ENCODE data around the gene BBS9. TPM values are rescaled to one million over a fixed set of nuclear protein-coding genes. Genes with fewer than 3 reads are reported as not detected.

The BBS9 gene
- total RNA-seq, 4 donors from 2014 or later = 11.2 to 34.5 (median 20.4) TPM

DNA sequence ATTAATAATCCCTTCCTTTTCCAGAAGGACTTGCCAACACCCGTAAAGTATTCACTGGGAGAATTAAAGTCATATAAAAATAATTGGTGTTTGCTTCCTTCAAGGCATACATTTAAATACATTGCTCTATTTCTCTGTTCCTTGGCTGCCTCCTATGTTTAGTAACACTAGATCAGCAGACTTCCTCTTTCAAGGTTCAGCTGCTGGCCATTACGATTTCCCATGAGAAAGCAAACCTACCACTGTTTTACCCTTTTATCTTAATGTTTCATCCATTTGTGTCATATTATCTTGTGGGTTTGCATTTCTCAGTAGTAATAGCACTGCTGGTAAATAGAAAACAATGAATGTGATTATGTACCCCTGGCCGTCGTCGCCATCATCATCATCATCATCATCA lies 462.1 kb downstream of the BBS9 start:
- Histone ChIP-seq H3K4me3 (no peak overlapping the region), H3K4me1 (peaks cover 0 to 30% (median 0%) of the 10 kb centered on the region in 3 donors), H3K27ac (no peak overlapping the region), H3K27me3 (no peaks in the 10 kb centered on the region), H3K36me3 (no peaks in the 10 kb centered on the region), H3K9me3 (no peaks in the 10 kb centered on the region)
- TF ChIP-seq, protein P1, sequence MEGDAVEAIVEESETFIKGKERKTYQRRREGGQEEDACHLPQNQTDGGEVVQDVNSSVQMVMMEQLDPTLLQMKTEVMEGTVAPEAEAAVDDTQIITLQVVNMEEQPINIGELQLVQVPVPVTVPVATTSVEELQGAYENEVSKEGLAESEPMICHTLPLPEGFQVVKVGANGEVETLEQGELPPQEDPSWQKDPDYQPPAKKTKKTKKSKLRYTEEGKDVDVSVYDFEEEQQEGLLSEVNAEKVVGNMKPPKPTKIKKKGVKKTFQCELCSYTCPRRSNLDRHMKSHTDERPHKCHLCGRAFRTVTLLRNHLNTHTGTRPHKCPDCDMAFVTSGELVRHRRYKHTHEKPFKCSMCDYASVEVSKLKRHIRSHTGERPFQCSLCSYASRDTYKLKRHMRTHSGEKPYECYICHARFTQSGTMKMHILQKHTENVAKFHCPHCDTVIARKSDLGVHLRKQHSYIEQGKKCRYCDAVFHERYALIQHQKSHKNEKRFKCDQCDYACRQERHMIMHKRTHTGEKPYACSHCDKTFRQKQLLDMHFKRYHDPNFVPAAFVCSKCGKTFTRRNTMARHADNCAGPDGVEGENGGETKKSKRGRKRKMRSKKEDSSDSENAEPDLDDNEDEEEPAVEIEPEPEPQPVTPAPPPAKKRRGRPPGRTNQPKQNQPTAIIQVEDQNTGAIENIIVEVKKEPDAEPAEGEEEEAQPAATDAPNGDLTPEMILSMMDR (IDR thresholded peaks at IDR 0.05) = no peak
- ATAC-seq = no peak
- WGBS, 2 donors (ENCODE audit: low coverage in 1 of 2) = 72 to 79% methylated on average over 5 of the region's 5 CpGs

GRCh38 chr7:33592718-33593117 lies 463.4 kb downstream of the BBS9 start:
- no peak for TF ChIP-seq EP300 (IDR thresholded peaks at IDR 0.05)
- TF ChIP-seq, protein P1 (IDR thresholded peaks at IDR 0.05) = no peak
- no peak for TF ChIP-seq POLR2AphosphoS5 (IDR thresholded peaks at IDR 0.05)
- no peak for TF ChIP-seq POLR2A (IDR thresholded peaks at IDR 0.05)
- H3K9me3 ChIP-seq = no peaks in the 10 kb centered on the region
- no peak overlapping the region for H3K4me3 ChIP-seq
- no peak for ATAC-seq
- H3K27me3 ChIP-seq = no peaks in the 10 kb centered on the region
- peaks cover 0 to 28% (median 0%) of the 10 kb centered on the region in 3 donors for H3K4me1 ChIP-seq
- H3K36me3 ChIP-seq = no peaks in the 10 kb centered on the region
- no peak overlapping the region for H3K27ac ChIP-seq

- WGBS, 2 donors (ENCODE audit: low coverage in 1 of 2) = 69 to 79% methylated on average over 3 of the region's 3 CpGs
- Histone ChIP-seq H3K27ac (no peak overlapping the region), H3K36me3 (no peaks in the 10 kb centered on the region), H3K4me1 (peaks cover 0 to 24% (median 0%) of the 10 kb centered on the region in 3 donors), H3K9me3 (no peaks in the 10 kb centered on the region), H3K4me3 (no peak overlapping the region), H3K27me3 (no peaks in the 10 kb centered on the region)
- ATAC-seq = no peak
- TF ChIP-seq POLR2AphosphoS5 (IDR thresholded peaks at IDR 0.05) (no peak), EP300 (IDR thresholded peaks at IDR 0.05) (no peak), POLR2A (IDR thresholded peaks at IDR 0.05) (no peak)
- TF ChIP-seq, protein P1 (IDR thresholded peaks at IDR 0.05) = no peak
Measured at GRCh38 chr7:33593611-33594010, 464.2 kb downstream of the BBS9 start.

DNA sequence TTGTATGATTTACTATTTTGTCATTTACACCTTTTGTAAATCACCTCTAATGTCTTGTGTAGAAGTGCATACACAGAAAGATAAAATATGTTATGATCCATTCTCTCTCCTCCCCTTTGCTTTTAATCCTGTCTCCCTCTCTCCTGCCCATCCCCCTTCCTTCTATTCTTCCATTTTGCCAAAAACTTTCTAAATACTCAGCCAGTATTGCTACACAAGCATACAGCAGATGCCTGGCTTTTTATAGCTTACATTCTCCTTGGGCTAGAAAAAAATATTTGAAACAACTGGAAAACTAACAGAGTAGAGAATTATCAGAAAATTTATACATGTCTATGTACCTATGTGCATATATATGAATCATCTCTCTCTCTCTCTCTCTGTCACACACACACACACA lies 467.3 kb downstream of the BBS9 start:
- H3K27ac ChIP-seq = no peak overlapping the region
- TF ChIP-seq POLR2A (IDR thresholded peaks at IDR 0.05) = no peak
- no peak for TF ChIP-seq POLR2AphosphoS5 (IDR thresholded peaks at IDR 0.05)
- TF ChIP-seq, protein P1 (IDR thresholded peaks at IDR 0.05) = no peak
- TF ChIP-seq EP300 (IDR thresholded peaks at IDR 0.05) = no peak
- no peak for ATAC-seq

GRCh38 chr7:33597181-33597580 lies 467.8 kb downstream of the BBS9 start:
- WGBS, 2 donors (ENCODE audit: low coverage in 1 of 2) = 62% methylated on average over 1 of the region's 1 CpG; no CpG with 5 or more reads in 1 of the 2 donors
- ATAC-seq = no peak

More for the DNA sequence above, 467.3 kb downstream of the BBS9 start:
- Histone ChIP-seq H3K4me1 (peaks cover 0 to 13% (median 0%) of the 10 kb centered on the region in 3 donors), H3K4me3 (no peak overlapping the region), H3K27me3 (no peaks in the 10 kb centered on the region), H3K36me3 (no peaks in the 10 kb centered on the region), H3K9me3 (no peaks in the 10 kb centered on the region)

More at GRCh38 chr7:33597181-33597580, 467.8 kb downstream of the BBS9 start:
- H3K27ac ChIP-seq = no peak overlapping the region
- H3K36me3 ChIP-seq = no peaks in the 10 kb centered on the region
- no peak overlapping the region for H3K4me3 ChIP-seq
- TF ChIP-seq, protein P1 (IDR thresholded peaks at IDR 0.05) = no peak
- TF ChIP-seq EP300 (IDR thresholded peaks at IDR 0.05) (no peak), POLR2A (IDR thresholded peaks at IDR 0.05) (no peak), POLR2AphosphoS5 (IDR thresholded peaks at IDR 0.05) (no peak)
- H3K4me1 ChIP-seq = peaks cover 0 to 13% (median 0%) of the 10 kb centered on the region in 3 donors
- no peaks in the 10 kb centered on the region for H3K27me3 ChIP-seq
- no peaks in the 10 kb centered on the region for H3K9me3 ChIP-seq

Data from gastroesophageal sphincter (tissue), 4 donors.